ENCODE data around the gene VWA2.

VWA2 gene

GRCh38 chr10:114281461-114281860 lies 42.4 kb downstream of the VWA2 start:
- CTCF ChIA-PET: interaction anchor here (0.6 to 1.0 kb wide), 2 partner anchors 9 to 25 kb away, joined by 4 to 6 read pairs; no protein-coding TSS in a partner anchor
- POLR2A ChIA-PET: no interaction called here
- TF ChIP-seq BHLHE40 (IDR thresholded peaks at IDR 0.05; ENCODE audit: borderline replicate concordance): no peak
- TF ChIP-seq TARDBP (IDR thresholded peaks at IDR 0.05): no peak
- TF ChIP-seq HDGF (IDR thresholded peaks at IDR 0.05; ENCODE audit: borderline replicate concordance): no peak
- TF ChIP-seq SP1 (IDR thresholded peaks at IDR 0.05): no peak
- TF ChIP-seq ZNF384 (IDR thresholded peaks at IDR 0.05): no peak
- TF ChIP-seq ARNT (IDR thresholded peaks at IDR 0.05): no peak
- TF ChIP-seq NFRKB (IDR thresholded peaks at IDR 0.05): no peak
- TF ChIP-seq L3MBTL2 (conservative IDR thresholded peaks at IDR 0.05): no peak
- TF ChIP-seq FOXA1 (IDR thresholded peaks at IDR 0.05): no peak
- no peak for TF ChIP-seq ELF4 (IDR thresholded peaks at IDR 0.05)
- TF ChIP-seq, protein P1, sequence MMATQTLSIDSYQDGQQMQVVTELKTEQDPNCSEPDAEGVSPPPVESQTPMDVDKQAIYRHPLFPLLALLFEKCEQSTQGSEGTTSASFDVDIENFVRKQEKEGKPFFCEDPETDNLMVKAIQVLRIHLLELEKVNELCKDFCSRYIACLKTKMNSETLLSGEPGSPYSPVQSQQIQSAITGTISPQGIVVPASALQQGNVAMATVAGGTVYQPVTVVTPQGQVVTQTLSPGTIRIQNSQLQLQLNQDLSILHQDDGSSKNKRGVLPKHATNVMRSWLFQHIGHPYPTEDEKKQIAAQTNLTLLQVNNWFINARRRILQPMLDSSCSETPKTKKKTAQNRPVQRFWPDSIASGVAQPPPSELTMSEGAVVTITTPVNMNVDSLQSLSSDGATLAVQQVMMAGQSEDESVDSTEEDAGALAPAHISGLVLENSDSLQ (IDR thresholded peaks at IDR 0.05): no peak
- TF ChIP-seq LEF1 (IDR thresholded peaks at IDR 0.05; ENCODE audit: borderline replicate concordance): no peak
- no peak for DNase-seq (ENCODE audit: extremely low spot score)

GRCh38 chr10:114282526-114282925 lies 43.5 kb downstream of the VWA2 start:
- POLR2A ChIA-PET: no interaction called here
- CTCF ChIA-PET: interaction anchor here (0.7 kb wide), 1 partner anchor 21 kb away, joined by 4 read pairs; no protein-coding TSS in a partner anchor
- DNase-seq (ENCODE audit: extremely low spot score): no peak
- TF ChIP-seq FOXA1 (IDR thresholded peaks at IDR 0.05) (no peak), SP1 (IDR thresholded peaks at IDR 0.05) (no peak), ELF4 (IDR thresholded peaks at IDR 0.05) (no peak), FOXK2 (IDR thresholded peaks at IDR 0.05) (no peak), SUZ12 (IDR thresholded peaks at IDR 0.05) (no peak)

DNA sequence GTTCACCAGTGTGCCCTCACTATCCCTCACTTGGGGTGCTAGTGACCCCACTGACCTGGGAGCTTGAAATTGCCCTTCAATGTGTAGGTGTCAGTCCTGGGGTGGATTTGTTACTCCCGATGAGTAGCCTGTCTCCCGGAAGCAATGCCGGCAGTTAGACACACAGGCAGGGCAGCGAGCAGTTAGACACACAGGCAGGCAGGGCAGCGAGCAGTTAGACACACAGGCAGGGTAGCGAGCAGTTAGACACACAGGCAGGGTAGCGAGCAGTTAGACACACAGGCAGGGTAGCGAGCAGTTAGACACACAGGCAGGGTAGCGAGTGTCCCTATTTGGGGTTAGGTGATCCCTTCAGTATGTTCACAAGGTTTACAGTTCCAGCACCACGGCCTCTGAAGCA lies 44.0 kb downstream of the VWA2 start:
- ChIA-PET CTCF (no interaction called here), POLR2A (no interaction called here)
- TF ChIP-seq NFRKB (IDR thresholded peaks at IDR 0.05): no peak
- TF ChIP-seq SP1 (IDR thresholded peaks at IDR 0.05): no peak
- no peak for TF ChIP-seq ZNF384 (IDR thresholded peaks at IDR 0.05)
- no peak for TF ChIP-seq FOXK2 (IDR thresholded peaks at IDR 0.05)
- no peak for TF ChIP-seq FOXM1 (IDR thresholded peaks at IDR 0.05; ENCODE audit: borderline replicate concordance)
- TF ChIP-seq, protein P1 (IDR thresholded peaks at IDR 0.05): no peak
- TF ChIP-seq BHLHE40 (IDR thresholded peaks at IDR 0.05; ENCODE audit: borderline replicate concordance): no peak
- DNase-seq (ENCODE audit: extremely low spot score): no peak

GRCh38 chr10:114283535-114284234 lies 44.6 kb downstream of the VWA2 start:
- no peak for TF ChIP-seq HDGF (IDR thresholded peaks at IDR 0.05; ENCODE audit: borderline replicate concordance)
- no peak for TF ChIP-seq LEF1 (IDR thresholded peaks at IDR 0.05; ENCODE audit: borderline replicate concordance)
- no peak for TF ChIP-seq ELF4 (IDR thresholded peaks at IDR 0.05)
- TF ChIP-seq L3MBTL2 (conservative IDR thresholded peaks at IDR 0.05): no peak
- TF ChIP-seq SUZ12 (IDR thresholded peaks at IDR 0.05): no peak
- TF ChIP-seq, protein P1 (IDR thresholded peaks at IDR 0.05): no peak
- no peak for TF ChIP-seq CTBP1 (IDR thresholded peaks at IDR 0.05; ENCODE audit: borderline replicate concordance)
- no peak for TF ChIP-seq ARNT (IDR thresholded peaks at IDR 0.05)
- no peak for TF ChIP-seq FOXK2 (IDR thresholded peaks at IDR 0.05)
- TF ChIP-seq ZNF384 (IDR thresholded peaks at IDR 0.05): no peak
- TF ChIP-seq SP1 (IDR thresholded peaks at IDR 0.05): no peak
- no peak for TF ChIP-seq FOXM1 (IDR thresholded peaks at IDR 0.05; ENCODE audit: borderline replicate concordance)
- no peak for TF ChIP-seq TARDBP (IDR thresholded peaks at IDR 0.05)
- TF ChIP-seq NFRKB (IDR thresholded peaks at IDR 0.05): no peak
- TF ChIP-seq FOXA1 (IDR thresholded peaks at IDR 0.05): no peak
- TF ChIP-seq BHLHE40 (IDR thresholded peaks at IDR 0.05; ENCODE audit: borderline replicate concordance): no peak
- no peak for DNase-seq (ENCODE audit: extremely low spot score)
- POLR2A ChIA-PET: no interaction called here
- CTCF ChIA-PET: no interaction called here

GRCh38 chr10:114284346-114285071 lies 45.5 kb downstream of the VWA2 start:
- TF ChIP-seq L3MBTL2 (conservative IDR thresholded peaks at IDR 0.05) (no peak), LEF1 (IDR thresholded peaks at IDR 0.05; ENCODE audit: borderline replicate concordance) (no peak), FOXM1 (IDR thresholded peaks at IDR 0.05; ENCODE audit: borderline replicate concordance) (no peak), ZNF384 (IDR thresholded peaks at IDR 0.05) (no peak), FOXK2 (IDR thresholded peaks at IDR 0.05) (no peak), TARDBP (IDR thresholded peaks at IDR 0.05) (no peak), ELF4 (IDR thresholded peaks at IDR 0.05) (no peak), ARNT (IDR thresholded peaks at IDR 0.05) (no peak), NFRKB (IDR thresholded peaks at IDR 0.05) (no peak), HDGF (IDR thresholded peaks at IDR 0.05; ENCODE audit: borderline replicate concordance) (no peak), CTBP1 (IDR thresholded peaks at IDR 0.05; ENCODE audit: borderline replicate concordance) (no peak), FOXA1 (IDR thresholded peaks at IDR 0.05) (no peak)
- TF ChIP-seq, protein P1 (IDR thresholded peaks at IDR 0.05): no peak
- DNase-seq (ENCODE audit: extremely low spot score): no peak
- ChIA-PET CTCF (no interaction called here), POLR2A (no interaction called here)

Data from HEK293T (cell line).